ENCODE results near the gene MAP3K21.

Gene MAP3K21

DNA sequence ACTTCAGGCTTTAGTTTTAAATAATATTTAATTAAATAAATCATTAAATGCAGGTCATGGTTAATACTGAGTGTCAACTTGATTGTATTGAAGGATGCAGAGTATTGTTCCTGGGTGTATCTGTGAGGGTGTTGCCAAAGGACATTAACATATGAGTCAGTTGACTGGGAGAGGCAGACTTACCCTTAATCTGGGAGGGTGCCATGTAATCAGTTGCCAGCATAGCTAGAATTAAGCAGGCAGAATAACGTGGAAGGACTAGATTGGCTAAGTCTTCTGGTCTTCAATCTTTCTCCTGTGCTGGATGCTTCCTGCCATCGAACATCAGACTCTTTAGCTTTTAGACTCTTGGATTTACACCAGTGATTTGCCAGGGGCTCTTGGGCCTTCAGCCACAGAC lies 85.3 kb downstream of the MAP3K21 start:
- Histone ChIP-seq H3K27ac (no peak overlapping the region), H3K36me3 (no peaks in the 10 kb centered on the region), H3K4me3 (ENCODE audit: low read depth in 1 of 2, low read length in 1 of 2) (no peak overlapping the region), H3K9me3 (no peaks in the 10 kb centered on the region), H3K4me1 (ENCODE audit: control insufficient read depth in 1 of 2, insufficient read depth in 1 of 2, low read depth in 1 of 2, low read length in 1 of 2) (no peaks in the 10 kb centered on the region), H3K27me3 (no peaks in the 10 kb centered on the region)
- TF ChIP-seq, protein P1, sequence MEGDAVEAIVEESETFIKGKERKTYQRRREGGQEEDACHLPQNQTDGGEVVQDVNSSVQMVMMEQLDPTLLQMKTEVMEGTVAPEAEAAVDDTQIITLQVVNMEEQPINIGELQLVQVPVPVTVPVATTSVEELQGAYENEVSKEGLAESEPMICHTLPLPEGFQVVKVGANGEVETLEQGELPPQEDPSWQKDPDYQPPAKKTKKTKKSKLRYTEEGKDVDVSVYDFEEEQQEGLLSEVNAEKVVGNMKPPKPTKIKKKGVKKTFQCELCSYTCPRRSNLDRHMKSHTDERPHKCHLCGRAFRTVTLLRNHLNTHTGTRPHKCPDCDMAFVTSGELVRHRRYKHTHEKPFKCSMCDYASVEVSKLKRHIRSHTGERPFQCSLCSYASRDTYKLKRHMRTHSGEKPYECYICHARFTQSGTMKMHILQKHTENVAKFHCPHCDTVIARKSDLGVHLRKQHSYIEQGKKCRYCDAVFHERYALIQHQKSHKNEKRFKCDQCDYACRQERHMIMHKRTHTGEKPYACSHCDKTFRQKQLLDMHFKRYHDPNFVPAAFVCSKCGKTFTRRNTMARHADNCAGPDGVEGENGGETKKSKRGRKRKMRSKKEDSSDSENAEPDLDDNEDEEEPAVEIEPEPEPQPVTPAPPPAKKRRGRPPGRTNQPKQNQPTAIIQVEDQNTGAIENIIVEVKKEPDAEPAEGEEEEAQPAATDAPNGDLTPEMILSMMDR (IDR thresholded peaks at IDR 0.05) = no peak

DNA sequence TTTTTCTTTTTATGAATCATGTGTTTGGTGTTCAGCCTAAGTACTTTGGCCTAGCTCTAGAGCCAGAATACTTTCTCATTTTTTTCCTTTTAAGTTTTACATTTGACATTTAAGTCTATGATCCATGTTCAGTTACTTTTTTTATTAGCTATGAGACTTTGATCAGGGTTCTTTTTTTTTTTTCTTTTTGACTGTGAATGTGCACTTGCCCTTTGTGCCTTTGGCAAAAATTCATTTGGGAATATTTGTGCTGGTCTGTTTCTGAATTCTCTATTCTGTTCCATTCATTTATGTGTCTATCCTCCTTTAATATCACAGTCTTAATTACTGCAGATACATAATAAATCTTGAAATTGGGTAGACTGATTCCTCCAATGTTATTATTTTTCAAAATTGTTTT lies 93.8 kb downstream of the MAP3K21 start:
- Histone ChIP-seq H3K9me3 (no peaks in the 10 kb centered on the region), H3K4me1 (ENCODE audit: control insufficient read depth in 1 of 2, insufficient read depth in 1 of 2, low read depth in 1 of 2, low read length in 1 of 2) (no peaks in the 10 kb centered on the region), H3K4me3 (ENCODE audit: low read depth in 1 of 2, low read length in 1 of 2) (no peak overlapping the region), H3K27me3 (no peaks in the 10 kb centered on the region), H3K36me3 (no peaks in the 10 kb centered on the region), H3K27ac (no peak overlapping the region)
- TF ChIP-seq, protein P1 (IDR thresholded peaks at IDR 0.05) = no peak

DNA sequence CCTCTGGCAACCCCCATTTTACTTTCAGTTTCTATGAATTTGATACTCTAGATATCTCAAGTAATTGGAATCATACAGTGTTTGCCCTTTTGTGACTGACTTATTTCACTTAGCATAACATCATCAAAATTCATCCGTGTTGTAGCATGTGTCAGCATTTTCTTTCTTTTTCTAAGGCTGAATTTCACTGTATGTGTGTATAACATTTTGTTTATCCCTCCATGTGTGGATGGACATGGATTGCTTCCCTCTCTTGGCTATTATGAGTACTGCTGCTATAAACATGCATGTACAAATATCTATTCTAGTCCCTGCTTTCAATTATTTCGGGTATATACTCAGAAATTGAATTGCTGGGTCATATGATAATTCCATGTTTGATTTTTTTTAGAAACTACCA lies 97.3 kb downstream of the MAP3K21 start:
- Histone ChIP-seq H3K27me3 (no peaks in the 10 kb centered on the region), H3K4me3 (ENCODE audit: low read depth in 1 of 2, low read length in 1 of 2) (no peak overlapping the region), H3K36me3 (no peaks in the 10 kb centered on the region), H3K4me1 (ENCODE audit: control insufficient read depth in 1 of 2, insufficient read depth in 1 of 2, low read depth in 1 of 2, low read length in 1 of 2) (no peaks in the 10 kb centered on the region), H3K9me3 (no peaks in the 10 kb centered on the region), H3K27ac (no peak overlapping the region)
- TF ChIP-seq, protein P1 (IDR thresholded peaks at IDR 0.05) = no peak

DNA sequence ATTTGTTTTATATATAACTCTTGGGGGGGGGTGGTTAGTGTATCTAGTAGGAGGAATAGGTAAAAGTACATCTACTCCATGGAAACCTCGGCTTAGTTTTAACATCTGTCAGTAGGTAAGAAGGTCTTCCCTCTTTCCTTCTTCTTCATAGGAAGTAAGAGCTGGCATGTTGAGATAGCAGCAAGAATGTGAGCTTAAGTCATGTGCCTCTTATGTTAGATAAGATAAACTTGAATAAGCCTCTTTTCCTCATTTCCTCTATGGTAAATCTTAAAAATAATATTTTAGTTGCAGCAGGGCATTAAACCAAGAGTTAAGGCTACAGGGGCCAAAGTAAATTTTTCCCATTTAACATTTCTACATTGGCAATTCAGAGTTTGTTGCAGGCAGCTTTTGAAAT lies 100.4 kb downstream of the MAP3K21 start:
- TF ChIP-seq, protein P1 (IDR thresholded peaks at IDR 0.05) = no peak
- no peaks in the 10 kb centered on the region for H3K27me3 ChIP-seq
- no peaks in the 10 kb centered on the region for H3K36me3 ChIP-seq
- no peaks in the 10 kb centered on the region for H3K4me1 ChIP-seq (ENCODE audit: control insufficient read depth in 1 of 2, insufficient read depth in 1 of 2, low read depth in 1 of 2, low read length in 1 of 2)
- no peak overlapping the region for H3K4me3 ChIP-seq (ENCODE audit: low read depth in 1 of 2, low read length in 1 of 2)
- no peaks in the 10 kb centered on the region for H3K9me3 ChIP-seq
- no peak overlapping the region for H3K27ac ChIP-seq

DNA sequence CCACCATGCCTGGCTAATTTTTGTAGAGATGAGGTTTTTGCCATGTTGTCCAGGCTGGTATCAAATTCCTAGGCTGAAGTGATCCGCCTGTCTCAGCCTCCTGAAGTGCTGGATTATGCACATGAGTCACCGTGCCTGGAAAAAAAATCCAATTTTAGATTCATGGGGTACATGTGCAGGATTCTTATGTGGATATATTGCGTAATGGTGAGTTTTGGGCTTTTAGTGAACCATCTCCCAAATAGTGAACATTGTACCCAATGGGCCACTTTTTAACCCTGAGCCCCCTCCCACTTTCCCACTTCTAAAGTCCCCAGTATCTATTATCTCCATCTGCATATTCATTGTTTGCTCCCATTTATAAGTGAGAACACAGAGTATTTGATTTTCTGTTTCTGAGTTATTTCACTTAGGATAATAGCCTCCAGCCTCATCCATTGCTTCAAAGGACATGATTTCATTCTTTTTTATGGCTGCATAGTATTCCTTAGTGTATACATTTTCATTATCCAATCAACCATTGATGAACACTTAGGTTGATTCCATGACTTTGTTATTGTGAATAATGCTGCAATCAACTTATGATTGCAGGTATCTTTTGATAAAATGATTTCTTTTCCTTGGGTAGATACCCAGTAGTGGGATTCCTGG lies 104.4 kb downstream of the MAP3K21 start:
- H3K36me3 ChIP-seq = no peaks in the 10 kb centered on the region
- no peaks in the 10 kb centered on the region for H3K4me1 ChIP-seq (ENCODE audit: control insufficient read depth in 1 of 2, insufficient read depth in 1 of 2, low read depth in 1 of 2, low read length in 1 of 2)
- no peaks in the 10 kb centered on the region for H3K9me3 ChIP-seq
- H3K27me3 ChIP-seq = no peaks in the 10 kb centered on the region
- no peak overlapping the region for H3K4me3 ChIP-seq (ENCODE audit: low read depth in 1 of 2, low read length in 1 of 2)
- H3K27ac ChIP-seq = no peak overlapping the region
- TF ChIP-seq, protein P1 (IDR thresholded peaks at IDR 0.05) = no peak
